SK-N-SH (cell line): ENCODE measurements around the gene SPOCK1.

Source experiments
- FOXM1 ChIP-seq: IDR thresholded peaks from 2 replicates; pipeline ENCODE4 v1.4.0; 2012; ENCODE audit warnings: low read depth, mild to moderate bottlenecking
- GATA2 ChIP-seq: sonication (generic); formaldehyde crosslinking; IDR thresholded peaks from 2 replicates; pipeline ENCODE4 v1.5.0; 2020; ENCODE audit warnings: mild to moderate bottlenecking, missing genetic modification reagents
- JUND ChIP-seq: IDR thresholded peaks from 2 replicates; pipeline ENCODE4 v1.4.0; 2012
- POLR2AphosphoS5 ChIP-seq: IDR thresholded peaks from 2 replicates; pipeline ENCODE4 v1.6.1; 2012; ENCODE audit warnings: low read depth, low read length
- SIN3A ChIP-seq: IDR thresholded peaks from 2 replicates; pipeline ENCODE4 v1.6.1; 2012; ENCODE audit warnings: low read depth, mild to moderate bottlenecking, low read length, moderate library complexity, borderline replicate concordance
- TEAD4 ChIP-seq: IDR thresholded peaks from 2 replicates; pipeline ENCODE4 v1.4.0; 2012; ENCODE audit warnings: mild to moderate bottlenecking, borderline replicate concordance; ENCODE audit not compliant: insufficient read depth
- TF ChIP-seq, protein P1 (sequence below): IDR thresholded peaks from 2 replicates; pipeline ENCODE4 v1.4.0; 2012; ENCODE audit warnings: low read depth, borderline replicate concordance
- TF ChIP-seq, protein P2 (sequence below): fragments of 200-600 bp; sonication (generic); IDR thresholded peaks from 2 replicates; pipeline ENCODE4 v1.6.1; 2017; ENCODE audit warnings: antibody characterized with exemption, mild to moderate bottlenecking, moderate library complexity

DNA sequence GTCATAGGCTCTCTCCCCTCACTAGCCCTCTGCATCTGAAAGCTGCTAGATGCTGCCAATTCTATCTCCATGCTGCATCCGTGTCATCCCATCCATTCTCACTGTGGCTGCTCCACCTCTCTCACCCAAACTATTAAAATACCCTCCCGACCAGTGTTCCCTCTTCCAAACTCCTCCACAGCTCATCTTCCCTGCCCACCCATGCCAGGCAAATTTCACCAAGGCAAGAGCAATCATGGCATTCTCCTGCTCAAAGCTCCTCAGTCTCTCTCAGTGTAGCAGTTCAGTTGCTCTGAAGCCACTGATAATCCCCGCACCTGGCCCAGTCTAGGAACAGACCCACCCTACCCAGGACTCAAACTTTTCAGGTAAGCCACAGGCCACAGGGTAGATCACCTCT is 48.4 kb downstream of the SPOCK1 start:
- TF ChIP-seq, protein P1, sequence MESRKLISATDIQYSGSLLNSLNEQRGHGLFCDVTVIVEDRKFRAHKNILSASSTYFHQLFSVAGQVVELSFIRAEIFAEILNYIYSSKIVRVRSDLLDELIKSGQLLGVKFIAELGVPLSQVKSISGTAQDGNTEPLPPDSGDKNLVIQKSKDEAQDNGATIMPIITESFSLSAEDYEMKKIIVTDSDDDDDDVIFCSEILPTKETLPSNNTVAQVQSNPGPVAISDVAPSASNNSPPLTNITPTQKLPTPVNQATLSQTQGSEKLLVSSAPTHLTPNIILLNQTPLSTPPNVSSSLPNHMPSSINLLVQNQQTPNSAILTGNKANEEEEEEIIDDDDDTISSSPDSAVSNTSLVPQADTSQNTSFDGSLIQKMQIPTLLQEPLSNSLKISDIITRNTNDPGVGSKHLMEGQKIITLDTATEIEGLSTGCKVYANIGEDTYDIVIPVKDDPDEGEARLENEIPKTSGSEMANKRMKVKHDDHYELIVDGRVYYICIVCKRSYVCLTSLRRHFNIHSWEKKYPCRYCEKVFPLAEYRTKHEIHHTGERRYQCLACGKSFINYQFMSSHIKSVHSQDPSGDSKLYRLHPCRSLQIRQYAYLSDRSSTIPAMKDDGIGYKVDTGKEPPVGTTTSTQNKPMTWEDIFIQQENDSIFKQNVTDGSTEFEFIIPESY = no peak
- TF ChIP-seq FOXM1 (no peak), TEAD4 (no peak), SIN3A (no peak), GATA2 (CRISPR knock-in tag) (no peak), JUND (no peak), POLR2AphosphoS5 (no peak)
- TF ChIP-seq, protein P2, sequence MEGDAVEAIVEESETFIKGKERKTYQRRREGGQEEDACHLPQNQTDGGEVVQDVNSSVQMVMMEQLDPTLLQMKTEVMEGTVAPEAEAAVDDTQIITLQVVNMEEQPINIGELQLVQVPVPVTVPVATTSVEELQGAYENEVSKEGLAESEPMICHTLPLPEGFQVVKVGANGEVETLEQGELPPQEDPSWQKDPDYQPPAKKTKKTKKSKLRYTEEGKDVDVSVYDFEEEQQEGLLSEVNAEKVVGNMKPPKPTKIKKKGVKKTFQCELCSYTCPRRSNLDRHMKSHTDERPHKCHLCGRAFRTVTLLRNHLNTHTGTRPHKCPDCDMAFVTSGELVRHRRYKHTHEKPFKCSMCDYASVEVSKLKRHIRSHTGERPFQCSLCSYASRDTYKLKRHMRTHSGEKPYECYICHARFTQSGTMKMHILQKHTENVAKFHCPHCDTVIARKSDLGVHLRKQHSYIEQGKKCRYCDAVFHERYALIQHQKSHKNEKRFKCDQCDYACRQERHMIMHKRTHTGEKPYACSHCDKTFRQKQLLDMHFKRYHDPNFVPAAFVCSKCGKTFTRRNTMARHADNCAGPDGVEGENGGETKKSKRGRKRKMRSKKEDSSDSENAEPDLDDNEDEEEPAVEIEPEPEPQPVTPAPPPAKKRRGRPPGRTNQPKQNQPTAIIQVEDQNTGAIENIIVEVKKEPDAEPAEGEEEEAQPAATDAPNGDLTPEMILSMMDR = no peak
